T1000 (cell line): ENCODE data around the gene GALNTL6.

Experiments used
- DNase-seq: peaks from one replicate; lab custom pipeline; 2025; ENCODE audit warnings: mixed read lengths; lab: John Stamatoyannopoulos, UW

The GALNTL6 gene

DNA sequence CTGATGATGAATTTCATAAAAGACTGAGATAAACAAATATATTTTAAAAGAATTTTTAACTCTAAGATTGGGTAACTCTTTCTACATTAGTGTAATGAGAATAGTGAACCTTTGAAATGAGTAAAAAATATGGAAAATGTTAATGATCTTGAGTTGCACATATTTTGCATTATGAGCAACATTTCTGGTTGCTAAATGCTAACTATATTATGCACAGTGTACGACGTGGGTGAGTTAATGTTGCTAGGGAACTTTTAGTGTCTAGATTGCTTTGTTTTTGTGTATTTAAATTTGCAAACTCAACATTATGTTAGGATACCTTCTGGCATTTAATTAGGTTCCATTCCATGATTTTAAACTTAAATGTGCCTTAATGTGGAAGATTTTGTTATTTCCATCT, 742.5 kb downstream of the GALNTL6 start:
- DNase-seq, result no peak

DNA sequence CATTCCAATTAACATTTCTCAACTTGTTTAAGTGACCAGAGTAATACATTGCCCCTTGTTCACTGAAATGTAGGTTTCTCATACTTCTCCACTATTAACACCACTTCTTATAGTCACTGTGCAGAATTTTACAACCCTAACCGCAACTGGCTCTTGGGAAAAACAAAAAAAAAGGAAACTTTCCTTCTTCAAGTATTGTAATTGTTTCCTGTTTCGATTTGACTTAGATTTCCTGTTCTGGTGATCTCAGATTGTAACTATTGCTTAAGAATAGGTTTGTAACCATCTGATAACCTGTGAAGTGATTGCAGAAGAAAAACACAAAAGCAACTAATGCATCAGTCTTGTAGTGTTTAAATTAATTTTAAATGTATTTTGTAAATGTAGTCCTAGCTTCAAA, 760.7 kb downstream of the GALNTL6 start:
- no peak for DNase-seq

DNA sequence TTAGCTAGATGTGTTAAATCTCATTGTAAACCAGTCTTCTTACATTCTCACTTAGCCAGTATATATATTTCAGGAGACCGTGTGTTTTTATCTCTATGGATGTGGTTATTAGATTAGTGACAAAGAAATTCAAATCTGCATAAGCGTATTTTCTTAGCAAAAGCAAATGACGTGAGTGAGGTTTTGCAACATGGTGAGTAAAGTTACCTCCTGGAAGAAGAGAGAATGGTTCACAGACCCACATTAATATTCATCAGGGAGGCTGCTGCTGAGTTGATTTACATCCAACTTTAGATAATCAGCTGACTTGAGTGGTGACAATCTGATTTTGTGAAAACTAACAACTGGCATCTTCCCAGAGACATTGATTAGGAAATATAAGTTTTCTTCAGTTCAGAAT, 765.5 kb downstream of the GALNTL6 start:
- no peak for DNase-seq

DNA sequence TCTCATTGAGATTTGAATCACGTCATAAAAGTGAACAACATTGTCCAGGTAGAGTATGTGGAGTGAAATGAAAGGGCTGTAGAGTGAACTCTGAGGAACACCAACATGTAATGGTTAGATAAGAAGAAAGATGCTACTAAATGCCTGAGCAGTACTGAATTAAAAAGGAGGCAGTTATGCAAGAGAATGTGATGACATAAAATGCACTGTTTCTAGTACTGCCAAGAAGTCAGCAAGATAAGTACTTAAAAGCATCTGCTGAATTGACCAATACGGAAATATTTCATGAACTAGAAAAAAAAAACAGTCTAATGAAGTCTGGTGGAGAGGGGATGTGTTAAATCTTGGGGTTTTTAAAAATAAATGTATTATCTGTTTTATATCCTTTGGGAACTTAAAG, 771.6 kb downstream of the GALNTL6 start:
- DNase-seq, result no peak

DNA sequence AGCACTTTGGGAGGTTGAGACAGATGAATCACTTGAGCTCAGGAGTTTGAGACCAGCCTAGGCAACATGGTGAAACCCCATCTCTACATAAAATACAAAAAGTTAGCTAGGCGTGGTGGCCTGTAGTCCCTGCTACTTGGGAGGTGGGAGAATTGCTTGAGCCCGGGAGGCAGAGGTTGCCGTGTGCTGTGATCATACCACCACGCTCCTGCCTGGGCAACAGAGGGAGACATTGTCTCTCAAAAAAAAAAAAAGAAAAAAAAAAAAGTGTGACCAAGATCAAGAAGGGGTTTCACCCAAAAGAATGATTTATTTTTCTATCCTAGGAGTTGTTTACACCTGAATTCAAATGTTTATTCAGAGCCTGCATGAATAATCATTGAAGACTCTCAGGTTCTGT, 783.0 kb downstream of the GALNTL6 start:
- no peak for DNase-seq

DNA sequence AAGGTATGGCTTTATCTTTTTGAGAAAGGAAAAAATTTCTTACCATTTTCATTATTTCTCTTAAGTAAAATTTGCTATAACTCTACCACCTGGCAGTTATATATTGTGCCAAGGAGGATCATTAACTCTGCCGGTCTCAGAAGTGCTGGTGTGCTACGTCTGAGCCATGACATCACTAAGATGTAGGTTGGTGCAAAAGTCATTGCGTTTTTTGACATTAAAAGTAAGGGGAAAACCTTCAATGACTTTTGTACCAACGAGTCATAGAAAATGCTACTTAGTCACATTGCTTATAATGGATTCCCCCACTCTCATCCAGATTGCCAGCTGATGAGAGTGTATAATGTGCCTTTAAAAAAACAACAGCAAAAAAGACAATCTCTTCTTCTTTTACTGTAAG, 786.4 kb downstream of the GALNTL6 start:
- DNase-seq, result no peak

DNA sequence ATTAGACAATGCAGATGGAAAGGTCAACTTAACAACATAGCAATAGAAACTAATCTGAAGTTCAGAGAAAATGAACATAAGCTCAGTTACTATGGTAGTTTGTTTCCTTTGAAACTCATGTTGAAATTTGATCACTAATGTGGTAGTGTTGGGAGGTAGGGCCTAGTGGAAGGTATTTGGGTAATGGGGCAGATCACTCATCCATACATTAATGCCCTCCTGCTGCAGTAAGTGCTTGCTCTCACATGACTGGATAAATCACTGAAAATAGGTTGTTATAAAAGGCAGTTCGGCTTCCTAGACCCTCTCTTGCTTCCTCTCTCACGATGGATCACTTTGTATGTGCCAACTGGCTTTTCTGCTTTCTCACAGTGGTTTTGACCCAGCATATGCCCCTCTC, 788.0 kb downstream of the GALNTL6 start:
- DNase-seq, result no peak

DNA sequence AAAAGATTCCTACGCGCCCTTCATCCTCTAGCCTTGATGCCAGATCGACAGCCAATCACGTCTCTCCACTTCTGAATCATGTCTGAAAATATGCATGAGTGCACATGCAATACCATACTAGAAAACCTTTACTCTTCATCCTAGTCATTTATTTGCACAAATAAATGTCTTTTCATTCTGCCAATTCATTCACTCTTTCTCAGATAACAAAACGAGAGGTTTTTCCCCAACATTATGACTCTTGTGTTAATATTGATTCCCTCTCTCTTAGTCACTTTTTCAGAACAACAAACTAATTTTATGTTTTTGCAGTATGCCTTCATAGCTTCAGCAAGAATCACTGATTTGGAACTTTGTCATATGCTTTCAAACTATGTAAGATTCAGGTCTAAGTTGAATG, 806.0 kb downstream of the GALNTL6 start:
- DNase-seq, result no peak

DNA sequence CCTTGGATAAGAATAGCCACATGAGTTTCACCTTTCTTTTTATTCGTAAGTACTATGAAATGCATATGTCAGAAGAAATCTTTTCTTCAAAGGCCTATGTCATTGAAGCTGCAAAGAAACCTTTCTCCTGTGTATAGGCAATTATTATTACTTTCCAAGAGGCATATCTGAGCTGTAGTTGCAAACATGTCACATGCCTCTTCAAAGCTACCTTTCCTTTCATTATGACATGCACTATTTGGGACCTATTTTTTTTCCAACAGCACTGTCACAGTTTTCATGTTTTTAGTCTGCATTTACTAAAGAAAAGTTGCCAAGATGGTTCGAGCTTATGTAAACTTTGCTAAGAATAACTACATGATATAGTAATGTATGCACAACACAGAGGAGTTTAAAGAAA, 806.6 kb downstream of the GALNTL6 start:
- DNase-seq, result no peak

DNA sequence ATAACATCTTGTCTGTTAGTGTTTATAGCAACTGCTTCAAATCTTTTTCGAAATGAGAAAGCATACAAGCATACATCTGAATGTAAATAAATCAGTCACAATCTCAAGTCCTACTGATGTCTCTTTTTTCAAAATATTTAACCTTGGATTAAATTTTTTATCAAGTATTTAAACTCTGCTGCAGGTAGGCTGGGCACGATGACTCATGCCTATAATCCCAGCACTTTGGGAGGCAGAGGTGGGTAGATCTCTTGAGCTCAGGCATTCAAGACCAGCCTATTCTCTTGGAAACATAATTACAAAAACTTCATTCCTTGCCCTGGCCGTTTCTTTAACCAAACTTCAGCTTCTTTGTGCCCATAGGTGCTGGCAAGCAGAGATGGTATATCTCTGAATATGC, 815.1 kb downstream of the GALNTL6 start:
- no peak for DNase-seq

DNA sequence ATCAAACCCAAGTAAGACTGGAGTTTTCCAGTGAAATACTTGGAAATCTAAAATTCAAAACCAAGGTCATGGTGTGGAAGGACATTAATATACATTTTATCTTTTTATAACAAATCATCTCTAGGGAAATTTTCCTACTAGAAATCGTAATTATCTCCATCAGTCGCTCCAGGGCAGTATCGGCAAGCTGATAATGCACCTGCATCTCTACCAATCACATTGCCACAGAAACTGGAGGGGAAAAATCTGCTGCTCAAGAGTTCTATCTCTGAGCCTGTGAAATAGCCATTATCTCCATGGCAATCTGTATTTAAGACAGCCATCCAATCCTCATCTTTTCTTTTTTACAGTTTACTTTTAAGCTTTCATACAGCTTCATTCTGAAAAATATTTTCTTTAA, 817.1 kb downstream of the GALNTL6 start:
- no peak for DNase-seq

DNA sequence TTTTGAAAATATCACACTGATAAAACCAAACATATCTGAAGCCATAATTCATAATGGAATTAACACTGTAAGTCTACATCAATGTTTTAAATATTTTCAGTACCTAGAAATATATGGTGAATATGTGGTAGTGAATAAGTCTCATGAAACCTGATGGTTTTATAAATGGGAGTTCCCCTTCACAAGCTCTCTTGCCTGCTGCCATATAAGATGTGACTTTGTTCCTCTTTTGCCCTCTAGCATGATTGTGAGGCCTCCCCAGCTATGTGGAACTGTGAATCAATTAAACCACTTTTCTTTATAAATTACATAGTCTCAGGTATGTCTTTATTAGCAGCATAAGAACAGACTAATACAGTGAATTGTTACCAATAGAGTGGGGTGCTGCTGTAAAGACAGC, 818.6 kb downstream of the GALNTL6 start:
- DNase-seq, result no peak

DNA sequence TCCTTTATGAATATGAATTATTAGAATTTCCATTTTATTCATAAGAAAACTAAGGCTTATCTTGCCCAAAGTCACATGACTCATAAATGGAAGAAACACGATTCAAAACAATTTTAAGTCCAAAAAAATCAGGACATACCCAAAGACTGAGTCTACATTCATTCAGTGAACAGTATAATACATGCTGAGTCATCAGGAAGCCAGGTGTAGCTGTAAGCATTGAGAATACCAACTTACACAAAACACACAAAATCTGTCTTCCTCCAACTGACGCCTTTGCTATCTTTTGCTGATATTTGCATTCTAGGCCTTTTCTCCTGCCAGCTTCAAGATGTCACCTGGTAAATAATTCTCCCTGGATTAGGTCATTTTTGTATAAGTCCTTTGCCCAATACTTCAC, 835.3 kb downstream of the GALNTL6 start:
- DNase-seq, result no peak

DNA sequence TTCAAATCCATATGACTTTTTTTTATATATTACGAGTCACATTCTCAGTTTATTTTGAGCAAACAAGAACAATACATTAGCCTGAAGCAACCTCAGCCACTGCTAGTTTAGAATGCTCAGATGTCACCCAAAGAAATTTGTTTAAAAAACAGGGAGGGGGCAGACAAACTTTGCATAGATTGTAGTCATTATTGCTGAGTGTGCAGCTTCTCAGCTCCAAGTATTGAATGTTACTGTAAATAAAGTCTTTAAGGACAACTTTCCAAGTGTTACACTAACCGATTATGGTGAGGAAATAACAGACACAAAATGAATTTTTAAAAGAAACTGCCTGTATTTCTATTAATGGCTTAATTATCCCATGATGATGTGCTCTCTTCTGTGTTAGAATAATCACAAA, 835.9 kb downstream of the GALNTL6 start:
- no peak for DNase-seq

DNA sequence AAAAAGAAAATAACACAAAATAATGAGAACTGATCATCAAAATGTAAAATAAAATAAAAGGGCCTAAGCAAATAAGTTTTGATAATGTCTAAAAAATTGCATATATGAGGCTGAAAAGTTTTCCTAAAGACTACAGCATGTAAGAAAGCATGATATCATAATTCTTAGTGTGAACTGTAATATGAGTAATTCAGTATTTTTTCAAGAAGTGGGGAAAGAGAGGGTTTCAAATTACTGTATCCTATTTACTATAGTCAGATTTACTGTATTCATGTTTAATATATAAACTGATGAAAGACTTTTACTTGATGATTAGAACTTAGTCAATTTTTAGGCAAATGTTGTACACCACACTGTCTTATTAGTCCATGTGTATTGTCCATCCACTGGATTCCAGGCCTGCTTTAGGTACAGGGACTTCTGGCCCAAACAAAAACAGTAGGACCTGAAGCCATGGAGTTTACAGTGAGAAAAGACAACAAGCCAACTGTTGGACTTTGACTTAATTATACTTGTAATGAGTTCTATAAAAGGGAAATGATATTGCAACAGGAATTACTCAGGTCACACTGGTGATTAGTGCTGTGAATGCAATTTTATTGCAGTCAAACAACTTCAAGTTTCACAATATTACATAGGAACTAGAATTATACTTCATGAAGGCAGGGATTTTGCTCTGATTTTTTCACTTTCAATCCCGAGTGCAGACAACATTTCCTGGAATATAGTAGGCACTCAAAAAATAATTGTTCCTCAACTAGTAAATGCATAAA, 837.7 kb downstream of the GALNTL6 start:
- no peak for DNase-seq

DNA sequence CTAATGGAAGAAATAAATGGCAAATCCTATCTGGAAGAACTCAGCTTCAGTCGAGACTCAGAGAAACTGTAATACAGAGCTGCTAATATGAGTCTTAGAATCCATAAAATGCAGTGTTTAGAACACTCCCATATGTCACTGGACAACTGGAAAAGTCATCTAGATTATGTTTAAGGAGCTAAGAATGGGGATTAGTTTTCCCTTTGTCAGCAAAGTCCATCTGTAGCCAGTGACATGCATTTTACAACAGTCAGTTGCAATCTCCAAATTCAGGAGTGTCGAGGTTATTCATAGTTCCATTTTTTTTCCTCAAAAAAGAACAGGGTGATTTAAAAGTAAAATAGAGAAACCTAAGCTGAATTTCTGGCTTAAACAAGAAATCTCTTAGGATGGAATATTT, 838.8 kb downstream of the GALNTL6 start:
- DNase-seq, result no peak

DNA sequence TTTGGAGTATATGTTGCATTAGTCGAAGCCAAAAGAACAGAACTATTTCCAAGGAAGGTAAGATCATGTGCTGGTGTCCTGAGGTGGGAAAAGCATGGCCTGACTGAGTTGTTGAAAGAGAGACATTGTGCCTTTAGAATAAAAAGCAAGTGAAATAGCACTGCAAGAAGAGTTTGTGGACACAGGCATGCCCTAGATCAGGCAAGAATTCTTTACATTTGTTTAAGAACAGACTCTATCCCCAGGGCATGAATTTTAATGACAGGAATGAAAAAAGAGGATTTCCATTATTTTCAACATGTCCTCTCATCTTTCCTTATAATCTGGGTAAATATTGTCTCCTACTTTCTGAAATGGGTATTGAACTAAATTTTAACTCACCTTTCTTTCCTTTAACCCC, 839.2 kb downstream of the GALNTL6 start:
- DNase-seq, result no peak

DNA sequence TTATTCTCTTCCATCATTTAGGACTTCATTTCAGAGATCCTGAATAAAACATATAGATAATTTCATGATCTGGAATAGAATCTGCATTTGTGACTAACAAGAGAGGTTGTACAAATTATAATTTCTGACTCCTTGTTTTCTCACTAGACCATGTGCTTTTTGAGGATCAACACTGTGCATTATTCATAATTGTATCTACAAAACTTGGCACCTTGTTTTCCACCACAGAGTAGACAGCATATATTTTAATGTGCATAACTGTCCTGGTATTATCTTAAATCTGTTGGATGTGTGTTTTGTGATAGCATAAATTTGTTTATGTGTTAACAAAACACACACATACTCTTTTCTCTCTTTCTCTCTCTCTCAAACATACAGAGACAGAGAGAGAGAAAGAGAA, 840.5 kb downstream of the GALNTL6 start:
- DNase-seq, result no peak

DNA sequence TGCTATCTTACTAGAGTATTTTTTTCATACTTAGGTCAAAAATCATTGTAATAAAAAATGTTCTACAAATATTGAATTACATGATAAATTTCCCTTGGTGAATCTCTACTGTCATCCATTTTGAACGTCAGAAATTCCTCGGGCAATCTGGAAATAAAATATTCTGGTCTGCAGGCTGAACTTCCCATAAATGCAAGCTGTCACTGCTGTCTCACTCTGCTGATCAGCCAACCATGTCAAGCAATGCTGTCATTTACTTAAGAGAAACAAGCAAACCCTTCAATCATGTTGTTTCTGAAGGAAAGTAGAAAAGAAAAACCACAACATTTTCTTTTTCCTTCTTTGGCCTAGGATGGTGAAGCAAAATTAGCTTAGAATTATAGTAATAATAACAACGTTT, 841.3 kb downstream of the GALNTL6 start:
- DNase-seq, result no peak

DNA sequence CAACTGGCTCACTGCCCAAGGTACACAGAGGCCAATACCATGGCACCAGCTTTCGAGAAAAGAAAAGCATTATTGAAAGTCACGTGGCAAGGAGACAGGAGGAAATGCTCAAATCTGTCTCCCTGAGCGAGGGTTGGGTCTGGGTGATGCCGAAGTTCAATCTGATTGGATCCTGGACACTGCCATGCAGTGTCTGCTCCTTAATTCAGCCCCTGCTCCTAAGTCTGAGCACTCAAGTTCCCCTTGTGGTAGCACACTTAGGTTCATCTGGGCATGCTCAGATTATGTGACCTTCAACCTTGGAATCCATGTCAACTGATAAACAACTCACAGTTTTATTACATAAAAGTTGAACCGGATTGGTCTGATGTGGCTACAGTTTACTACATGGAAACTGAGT, 842.9 kb downstream of the GALNTL6 start:
- no peak for DNase-seq

DNA sequence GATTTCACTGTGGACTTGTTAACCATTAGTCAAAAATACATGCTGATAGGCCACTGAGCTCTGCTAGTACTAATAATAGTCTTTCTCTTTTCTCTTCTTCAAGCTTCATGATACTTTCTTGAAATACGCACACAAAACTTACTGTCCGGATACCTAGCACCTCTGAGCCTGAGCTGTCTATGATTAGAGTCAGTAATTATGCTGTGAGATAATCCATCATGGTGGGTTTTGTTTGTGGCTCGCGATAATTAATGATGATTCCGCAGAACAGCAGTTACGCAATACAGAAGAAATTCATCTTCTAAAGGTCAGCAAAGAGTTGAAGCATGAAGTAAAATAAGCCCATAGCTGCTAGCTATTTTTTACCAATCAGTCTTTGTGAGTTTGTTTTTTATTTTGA, 843.9 kb downstream of the GALNTL6 start:
- no peak for DNase-seq

DNA sequence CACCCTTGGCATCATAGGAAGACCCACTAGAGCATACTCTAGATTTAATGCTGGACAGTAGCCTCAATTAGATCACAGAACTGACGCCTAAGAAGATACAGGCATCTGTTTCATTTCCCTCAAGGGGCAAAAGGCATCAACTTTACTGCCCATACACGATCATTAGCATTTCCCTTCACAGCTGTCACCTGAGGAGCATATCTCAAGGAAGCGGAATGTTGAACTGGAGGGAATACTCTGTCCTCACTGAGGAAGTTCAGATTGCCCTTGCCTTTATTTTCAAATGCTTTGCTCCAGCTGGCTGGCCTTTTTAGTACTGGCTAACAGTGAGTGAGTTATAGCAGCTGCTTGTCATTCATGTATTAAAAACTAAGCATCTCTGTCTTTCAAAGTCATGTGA, 847.0 kb downstream of the GALNTL6 start:
- no peak for DNase-seq

DNA sequence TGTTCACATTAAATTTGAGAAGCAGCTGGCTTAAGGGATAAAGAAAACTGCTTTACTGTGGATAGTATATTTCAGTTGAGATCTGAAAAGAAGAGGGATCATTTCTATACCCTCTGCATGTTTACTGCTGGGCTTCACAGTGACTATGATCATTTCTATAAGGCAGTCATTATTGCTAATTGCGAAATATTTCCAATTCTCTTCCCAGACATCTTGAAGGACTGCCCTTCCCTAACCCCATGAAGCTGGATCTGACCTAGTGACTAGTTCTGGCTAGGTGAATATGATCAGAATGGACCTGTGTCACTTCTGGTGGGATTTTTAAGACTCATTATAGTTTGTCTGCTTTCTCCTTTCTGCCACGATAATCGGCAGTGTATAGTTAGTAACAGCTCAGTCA, 848.9 kb downstream of the GALNTL6 start:
- no peak for DNase-seq

DNA sequence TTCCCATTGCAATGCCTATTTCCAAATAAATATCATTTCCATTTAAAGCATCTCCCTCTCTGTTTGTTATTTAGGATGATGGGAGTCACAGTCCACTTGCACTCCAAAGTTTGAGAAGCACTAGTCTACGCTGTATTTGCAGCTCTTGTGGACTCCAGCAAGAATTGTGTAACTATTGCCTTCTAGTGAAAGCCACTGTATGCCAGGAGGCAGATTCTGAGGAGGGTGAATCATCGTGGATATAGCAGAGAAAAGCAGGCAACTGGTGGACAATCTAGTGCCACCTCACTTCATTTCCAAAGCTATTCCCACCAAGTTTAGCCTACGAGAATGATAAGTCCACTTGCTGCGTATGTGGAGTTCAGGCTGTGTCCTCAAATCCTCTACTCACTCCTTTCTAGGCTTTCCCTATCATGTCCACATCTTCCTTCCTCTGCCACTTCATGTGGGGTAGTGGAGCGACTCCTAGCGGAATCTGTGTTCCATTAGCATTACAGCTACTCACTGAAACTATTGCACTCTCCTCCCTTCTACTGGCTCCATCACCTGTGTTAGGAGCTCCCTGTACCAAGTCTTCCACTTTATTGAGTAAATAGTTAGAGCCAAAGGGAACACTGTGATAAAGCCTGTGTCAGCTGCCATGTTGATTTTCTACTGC, 853.6 kb downstream of the GALNTL6 start:
- no peak for DNase-seq
